ENCODE measurements around the gene ANO9.

ANO9 gene

DNA sequence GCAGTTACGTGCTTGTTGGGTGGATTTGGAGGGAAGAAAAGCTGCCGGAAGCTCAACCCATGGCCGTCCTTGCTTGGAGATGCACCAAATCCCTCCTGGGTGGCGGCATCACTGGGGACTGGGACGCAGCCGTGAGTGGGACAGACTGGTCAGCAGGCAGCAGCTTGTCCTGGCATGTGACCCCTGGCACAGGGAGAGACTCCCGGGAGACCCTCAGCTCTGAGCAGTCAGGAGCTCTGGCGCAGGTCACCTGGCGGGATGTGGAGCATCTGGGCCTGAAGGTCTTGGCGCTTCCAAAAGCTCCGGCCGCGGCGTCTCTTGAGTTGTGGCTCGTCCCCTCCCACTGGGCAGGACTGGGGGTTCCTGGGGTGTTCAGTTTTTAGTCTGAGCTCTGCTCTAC lies 34.6 kb upstream of the ANO9 start:
- TF ChIP-seq, protein P1, sequence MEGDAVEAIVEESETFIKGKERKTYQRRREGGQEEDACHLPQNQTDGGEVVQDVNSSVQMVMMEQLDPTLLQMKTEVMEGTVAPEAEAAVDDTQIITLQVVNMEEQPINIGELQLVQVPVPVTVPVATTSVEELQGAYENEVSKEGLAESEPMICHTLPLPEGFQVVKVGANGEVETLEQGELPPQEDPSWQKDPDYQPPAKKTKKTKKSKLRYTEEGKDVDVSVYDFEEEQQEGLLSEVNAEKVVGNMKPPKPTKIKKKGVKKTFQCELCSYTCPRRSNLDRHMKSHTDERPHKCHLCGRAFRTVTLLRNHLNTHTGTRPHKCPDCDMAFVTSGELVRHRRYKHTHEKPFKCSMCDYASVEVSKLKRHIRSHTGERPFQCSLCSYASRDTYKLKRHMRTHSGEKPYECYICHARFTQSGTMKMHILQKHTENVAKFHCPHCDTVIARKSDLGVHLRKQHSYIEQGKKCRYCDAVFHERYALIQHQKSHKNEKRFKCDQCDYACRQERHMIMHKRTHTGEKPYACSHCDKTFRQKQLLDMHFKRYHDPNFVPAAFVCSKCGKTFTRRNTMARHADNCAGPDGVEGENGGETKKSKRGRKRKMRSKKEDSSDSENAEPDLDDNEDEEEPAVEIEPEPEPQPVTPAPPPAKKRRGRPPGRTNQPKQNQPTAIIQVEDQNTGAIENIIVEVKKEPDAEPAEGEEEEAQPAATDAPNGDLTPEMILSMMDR (conservative IDR thresholded peaks at IDR 0.05; ENCODE audit: low read depth, low read length), result no peak
- DNase-seq (ENCODE audit: low read depth), result no peak
- no peak overlapping the region for H3K4me3 ChIP-seq (ENCODE audit: low read length)

DNA sequence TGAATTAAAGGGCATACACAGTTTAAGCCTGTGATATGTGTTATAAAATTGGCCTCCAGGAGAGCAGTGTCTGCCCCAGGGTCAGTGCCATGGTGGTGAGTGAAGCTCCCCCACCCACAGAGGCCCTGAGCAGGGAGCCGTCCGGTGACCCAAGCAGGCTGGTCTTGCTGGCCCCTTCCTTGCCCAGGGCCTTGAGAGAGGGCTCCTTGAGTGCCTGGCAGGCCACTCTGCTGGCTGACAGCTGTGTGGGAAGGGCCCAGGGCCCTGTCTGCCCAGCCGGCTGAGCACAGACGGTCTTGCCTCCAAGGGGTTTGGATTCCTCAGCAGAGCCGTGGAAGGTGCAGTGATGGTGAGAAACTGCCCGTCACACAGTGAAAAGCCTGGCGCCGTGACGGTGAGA lies 34.1 kb upstream of the ANO9 start:
- DNase-seq (ENCODE audit: low read depth), result no peak
- H3K4me3 ChIP-seq (ENCODE audit: low read length), result no peak overlapping the region
- TF ChIP-seq, protein P1 (conservative IDR thresholded peaks at IDR 0.05; ENCODE audit: low read depth, low read length), result no peak

DNA sequence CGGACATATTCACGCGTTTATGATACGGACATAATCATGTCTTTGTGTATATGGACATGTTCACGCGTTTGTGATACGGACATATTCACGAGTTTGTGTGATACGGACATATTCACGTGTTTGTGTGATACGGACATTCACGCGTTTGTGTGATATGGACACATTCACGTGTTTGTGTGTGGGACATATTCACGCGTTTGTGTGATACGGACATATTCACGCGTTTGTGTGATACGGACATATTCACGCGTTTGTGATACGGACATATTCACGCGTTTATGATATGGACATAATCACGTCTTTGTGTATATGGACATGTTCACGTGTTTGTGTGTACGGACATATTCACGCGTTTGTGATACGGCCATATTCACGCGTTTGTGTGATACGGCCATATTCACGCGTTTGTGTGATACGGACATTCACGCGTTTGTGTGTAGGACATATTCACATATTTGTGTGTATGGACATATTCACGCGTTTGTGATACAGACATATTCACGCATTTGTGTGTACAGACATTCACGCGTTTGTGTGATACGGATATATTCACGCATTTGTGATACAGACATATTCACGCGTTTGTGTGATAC lies 33.2 kb upstream of the ANO9 start:
- DNase-seq (ENCODE audit: low read depth), result no peak
- no peak overlapping the region for H3K4me3 ChIP-seq (ENCODE audit: low read length)
- TF ChIP-seq, protein P1 (conservative IDR thresholded peaks at IDR 0.05; ENCODE audit: low read depth, low read length), result no peak

DNA sequence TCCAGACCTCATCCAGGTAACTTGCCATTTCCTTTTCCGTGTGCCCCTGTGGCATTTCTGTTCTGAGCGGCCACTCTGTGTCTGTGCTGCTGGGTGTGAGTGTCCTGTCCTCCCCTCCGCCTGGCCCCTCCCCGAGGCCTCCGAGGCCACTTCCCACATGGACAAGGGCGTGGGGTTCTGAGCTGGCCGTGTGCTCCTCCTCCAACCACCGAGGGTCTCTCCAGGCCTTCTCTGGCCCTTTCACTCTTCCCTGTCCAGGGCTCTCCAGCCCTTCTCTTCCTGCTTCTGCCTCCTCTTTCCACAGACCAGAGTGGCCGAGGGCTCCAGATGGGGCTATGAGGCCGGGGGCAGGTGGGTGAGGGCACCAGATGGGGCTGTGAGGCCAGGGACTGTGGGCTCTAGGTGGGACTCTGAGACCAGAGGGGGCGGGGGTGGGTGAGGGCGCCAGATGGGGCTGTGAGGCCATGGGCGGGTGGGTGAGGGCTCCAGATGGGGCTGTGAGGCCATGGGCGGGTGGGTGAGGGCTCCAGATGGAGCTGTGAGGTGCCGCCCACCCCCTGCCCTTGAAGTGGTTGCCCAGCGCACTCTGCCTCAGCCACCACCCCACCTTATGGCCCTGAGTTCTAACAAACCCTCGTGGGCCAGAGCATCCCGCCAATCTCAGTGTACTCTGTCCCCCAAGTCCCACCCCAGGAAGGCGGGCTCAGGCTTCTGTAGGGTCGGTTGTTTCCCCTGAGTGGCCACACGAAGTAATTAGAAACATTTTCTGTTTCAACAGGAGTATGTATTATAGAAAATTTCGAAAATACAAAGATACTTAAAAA lies 32.4 kb upstream of the ANO9 start:
- TF ChIP-seq, protein P1 (conservative IDR thresholded peaks at IDR 0.05; ENCODE audit: low read depth, low read length), result no peak
- no peak for DNase-seq (ENCODE audit: low read depth)
- H3K4me3 ChIP-seq (ENCODE audit: low read length), result no peak overlapping the region

DNA sequence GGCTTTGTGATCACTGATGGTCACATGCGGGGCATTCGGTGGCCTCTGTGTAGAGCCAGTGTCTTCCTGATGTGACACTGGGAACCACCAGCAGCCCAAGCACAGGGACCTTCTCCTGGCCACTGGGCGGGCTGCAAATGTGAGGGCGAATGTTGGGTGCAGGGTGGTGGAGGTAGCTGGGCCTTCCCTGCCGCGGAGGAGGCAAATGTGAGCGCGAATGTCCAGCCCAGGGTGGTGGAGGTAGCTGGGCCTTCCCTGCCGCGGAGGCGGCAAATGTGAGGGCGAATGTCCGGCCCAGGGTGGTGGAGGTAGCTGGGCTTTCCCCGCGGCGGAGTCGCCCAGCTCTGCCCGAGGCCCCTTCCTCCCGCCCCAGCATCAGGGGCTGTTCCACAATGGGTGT lies 31.6 kb upstream of the ANO9 start:
- DNase-seq (ENCODE audit: low read depth), result no peak
- no peak overlapping the region for H3K4me3 ChIP-seq (ENCODE audit: low read length)
- TF ChIP-seq, protein P1 (conservative IDR thresholded peaks at IDR 0.05; ENCODE audit: low read depth, low read length), result no peak

DNA sequence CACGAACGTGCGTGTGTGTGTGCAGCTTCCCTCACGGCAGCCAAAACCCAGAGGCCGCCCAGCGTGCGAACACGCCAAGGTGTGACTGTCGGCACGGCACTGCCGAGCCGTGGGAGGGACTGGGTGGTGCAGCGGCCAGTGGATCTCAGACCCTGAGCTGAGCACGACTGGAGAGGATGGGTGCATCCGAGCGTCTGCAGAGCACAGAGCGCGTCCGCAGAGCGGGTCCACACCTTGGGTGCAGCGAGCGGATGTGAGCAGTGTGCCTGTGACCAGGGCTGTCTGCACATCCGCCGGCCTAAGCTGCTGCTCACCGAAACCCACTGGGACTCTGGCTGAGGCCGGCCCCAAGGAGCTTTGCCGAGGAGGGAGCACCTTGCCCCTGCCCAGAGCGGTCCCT lies 31.0 kb upstream of the ANO9 start:
- H3K4me3 ChIP-seq (ENCODE audit: low read length), result no peak overlapping the region
- DNase-seq (ENCODE audit: low read depth), result no peak
- TF ChIP-seq, protein P1 (conservative IDR thresholded peaks at IDR 0.05; ENCODE audit: low read depth, low read length), result no peak

DNA sequence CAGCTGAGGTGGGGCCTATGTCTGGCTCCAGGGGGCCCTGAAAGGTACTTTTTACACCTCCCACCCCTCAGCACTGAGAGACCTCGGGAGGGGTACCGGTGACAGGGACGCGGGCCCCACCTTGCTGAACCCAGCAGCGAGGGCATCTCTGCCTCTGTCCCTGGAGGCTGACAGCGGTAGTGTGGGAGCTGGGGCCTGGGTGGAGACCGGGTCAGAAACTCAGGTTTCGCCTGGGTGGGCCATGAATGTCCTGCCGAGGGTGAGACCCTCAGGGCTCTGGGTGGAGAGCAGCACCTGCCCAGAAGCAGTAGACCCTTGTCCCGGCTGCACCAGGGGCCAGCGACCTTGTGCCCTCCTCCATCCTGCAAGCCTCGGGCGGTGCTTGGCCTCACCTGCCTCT lies 30.5 kb upstream of the ANO9 start:
- TF ChIP-seq, protein P1 (conservative IDR thresholded peaks at IDR 0.05; ENCODE audit: low read depth, low read length), result no peak
- no peak for DNase-seq (ENCODE audit: low read depth)
- no peak overlapping the region for H3K4me3 ChIP-seq (ENCODE audit: low read length)

Data from retinal pigment epithelial cell (primary cell).